ENCODE measurements around the gene BEAN1.

- no peak for TF ChIP-seq EZH2 (IDR thresholded peaks at IDR 0.05; ENCODE audit: low read length, unreplicated experiment)
- no peak for TF ChIP-seq CTCF (conservative IDR thresholded peaks at IDR 0.05; ENCODE audit: low read depth, low read length)
These were observed 28.9 kb downstream of the BEAN1 start for GRCh38 chr16:66455970-66456369.

Data from PC-3 (cell line).